ENCODE measurements around the gene PACSIN3.

PACSIN3 gene

DNA sequence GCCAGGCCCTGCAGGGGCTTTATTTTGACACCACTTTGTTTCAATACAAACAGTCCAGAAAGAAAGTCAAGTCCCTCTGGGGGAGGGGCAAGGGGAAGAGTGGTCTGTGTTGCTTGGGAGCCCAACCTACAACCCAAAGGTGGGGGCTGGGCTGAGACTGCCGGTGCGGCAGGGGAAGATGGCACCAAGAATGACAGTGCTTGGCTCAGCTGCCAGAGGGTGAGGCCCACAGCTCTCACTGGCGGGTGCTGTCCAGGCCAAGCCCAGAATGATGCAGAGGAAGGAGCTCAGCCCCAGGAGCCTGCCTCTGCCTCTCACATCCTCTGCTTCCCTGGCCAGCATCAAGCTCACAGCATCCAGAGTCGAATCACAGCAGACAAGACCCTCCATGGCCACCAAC, 21.9 kb downstream of the PACSIN3 start:
- ATAC-seq (replicated peaks; ENCODE audit: extremely low read depth, poor library complexity, severe bottlenecking) (no peak), DNase-seq (ENCODE audit: low spot score in 2 of 2) (no peak)
- H3K36me3 Mint-ChIP-seq (ENCODE audit: insufficient read depth), result peaks cover 33% of the 10 kb centered on the region
- no peaks in the 10 kb centered on the region for H3K27me3 Mint-ChIP-seq
- no peaks in the 10 kb centered on the region for H3K9me3 Mint-ChIP-seq
- H3K4me3 Mint-ChIP-seq, result peak overlapping the region; percentile 23
- no peak overlapping the region for H3K27ac Mint-ChIP-seq (ENCODE audit: low read depth)
- H3K4me1 Mint-ChIP-seq, result peaks cover 9% of the 10 kb centered on the region

DNA sequence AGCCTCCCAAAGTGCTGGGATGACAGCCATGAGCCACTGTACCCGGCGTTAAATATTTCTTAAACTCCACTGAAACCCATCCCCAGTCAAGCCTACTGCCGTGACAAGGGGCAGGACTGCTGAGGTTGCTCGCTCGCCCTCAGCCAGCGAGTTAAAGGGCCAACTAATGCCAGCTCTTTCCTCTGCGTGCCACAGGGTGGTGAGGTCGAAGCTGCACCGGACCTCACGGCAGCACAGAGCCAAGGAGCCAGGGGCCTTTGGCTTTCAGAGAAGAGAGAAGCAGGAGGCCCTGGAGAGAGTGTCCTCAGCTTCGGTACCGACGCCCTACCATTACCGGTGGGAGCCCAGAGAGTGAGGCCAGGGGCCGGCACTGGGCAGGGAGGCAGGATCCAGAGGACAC, 22.3 kb downstream of the PACSIN3 start:
- peak overlapping the region; percentile 23 for H3K4me3 Mint-ChIP-seq
- no peaks in the 10 kb centered on the region for H3K9me3 Mint-ChIP-seq
- no peaks in the 10 kb centered on the region for H3K27me3 Mint-ChIP-seq
- DNase-seq (ENCODE audit: low spot score in 2 of 2) (no peak), ATAC-seq (replicated peaks; ENCODE audit: extremely low read depth, poor library complexity, severe bottlenecking) (no peak)
- peaks cover 30% of the 10 kb centered on the region for H3K36me3 Mint-ChIP-seq (ENCODE audit: insufficient read depth)
- H3K27ac Mint-ChIP-seq (ENCODE audit: low read depth), result no peak overlapping the region
- peaks cover 9% of the 10 kb centered on the region for H3K4me1 Mint-ChIP-seq

DNA sequence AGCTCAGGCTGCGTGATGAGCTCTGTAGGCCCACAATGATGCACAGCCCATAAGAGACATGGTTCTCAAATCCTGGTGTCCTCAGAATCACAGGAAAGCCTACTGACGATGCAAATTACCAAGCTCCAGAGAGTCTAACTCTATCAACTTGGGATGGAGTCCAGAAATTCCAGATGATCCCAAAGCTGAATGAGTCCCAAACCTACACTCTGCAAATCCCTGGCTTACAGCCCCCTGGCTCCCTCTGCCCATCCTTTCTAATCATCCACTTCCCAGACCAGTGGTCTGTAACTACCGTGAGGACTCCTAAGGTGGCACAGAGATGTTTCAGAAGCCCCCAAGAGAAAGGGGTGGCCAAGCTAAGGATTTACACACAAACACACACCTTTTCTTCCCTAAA, 23.0 kb downstream of the PACSIN3 start:
- Mint-ChIP-seq H3K4me1 (peaks cover 9% of the 10 kb centered on the region), H3K4me3 (no peak overlapping the region), H3K36me3 (ENCODE audit: insufficient read depth) (peaks cover 26% of the 10 kb centered on the region), H3K27me3 (no peaks in the 10 kb centered on the region), H3K27ac (ENCODE audit: low read depth) (no peak overlapping the region), H3K9me3 (no peaks in the 10 kb centered on the region)
- ATAC-seq (replicated peaks; ENCODE audit: extremely low read depth, poor library complexity, severe bottlenecking), result no peak
- no peak for DNase-seq (ENCODE audit: low spot score in 2 of 2)

DNA sequence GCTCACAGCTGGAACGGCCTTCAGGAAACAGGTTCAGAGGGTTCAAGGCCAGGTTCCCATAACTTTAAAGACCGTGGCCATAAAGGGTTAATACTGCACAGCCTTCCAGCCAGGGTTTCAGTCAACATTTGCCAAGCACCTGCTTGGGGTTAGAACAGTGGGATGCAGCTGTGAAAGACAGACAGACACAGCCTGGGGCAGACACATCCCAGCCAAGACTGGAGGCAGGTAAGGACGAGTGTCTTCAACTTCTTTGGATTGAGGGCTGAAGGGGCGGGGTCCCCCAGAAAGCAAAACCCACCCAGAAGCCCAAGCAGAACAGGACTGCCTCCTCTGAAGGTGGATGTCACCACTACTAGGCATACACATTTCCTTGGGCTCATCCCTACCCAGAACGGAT, 23.8 kb downstream of the PACSIN3 start:
- no peaks in the 10 kb centered on the region for H3K9me3 Mint-ChIP-seq
- peaks cover 9% of the 10 kb centered on the region for H3K4me1 Mint-ChIP-seq
- no peak overlapping the region for H3K4me3 Mint-ChIP-seq
- H3K27ac Mint-ChIP-seq (ENCODE audit: low read depth), result no peak overlapping the region
- DNase-seq (ENCODE audit: low spot score in 2 of 2), result no peak
- ATAC-seq (replicated peaks; ENCODE audit: extremely low read depth, poor library complexity, severe bottlenecking), result no peak
- no peaks in the 10 kb centered on the region for H3K27me3 Mint-ChIP-seq
- peaks cover 24% of the 10 kb centered on the region for H3K36me3 Mint-ChIP-seq (ENCODE audit: insufficient read depth)

DNA sequence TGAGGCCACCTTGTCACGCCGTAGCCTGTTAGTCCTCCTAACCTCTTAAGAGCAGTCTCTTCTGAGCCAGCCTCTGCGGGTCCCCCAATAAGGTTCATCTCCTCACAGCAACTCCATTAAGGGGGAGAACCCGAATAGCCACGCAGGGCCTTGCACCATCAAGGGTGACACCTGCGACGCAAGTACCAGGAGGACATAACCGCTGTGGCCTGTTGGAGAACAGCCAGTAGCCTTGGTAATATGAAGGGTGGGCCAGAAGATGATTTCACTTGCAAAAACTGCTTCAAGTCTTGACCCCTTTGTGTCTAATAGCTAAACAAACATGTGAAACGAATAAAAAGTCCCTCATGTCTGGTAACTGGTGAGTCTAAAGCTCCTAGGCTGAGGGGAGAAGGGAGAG, 24.3 kb downstream of the PACSIN3 start:
- Mint-ChIP-seq H3K36me3 (ENCODE audit: insufficient read depth) (peaks cover 22% of the 10 kb centered on the region), H3K4me3 (no peak overlapping the region), H3K27me3 (no peaks in the 10 kb centered on the region), H3K9me3 (no peaks in the 10 kb centered on the region), H3K27ac (ENCODE audit: low read depth) (no peak overlapping the region), H3K4me1 (peaks cover 9% of the 10 kb centered on the region)
- ATAC-seq (replicated peaks; ENCODE audit: extremely low read depth, poor library complexity, severe bottlenecking) (no peak), DNase-seq (ENCODE audit: low spot score in 2 of 2) (no peak)

DNA sequence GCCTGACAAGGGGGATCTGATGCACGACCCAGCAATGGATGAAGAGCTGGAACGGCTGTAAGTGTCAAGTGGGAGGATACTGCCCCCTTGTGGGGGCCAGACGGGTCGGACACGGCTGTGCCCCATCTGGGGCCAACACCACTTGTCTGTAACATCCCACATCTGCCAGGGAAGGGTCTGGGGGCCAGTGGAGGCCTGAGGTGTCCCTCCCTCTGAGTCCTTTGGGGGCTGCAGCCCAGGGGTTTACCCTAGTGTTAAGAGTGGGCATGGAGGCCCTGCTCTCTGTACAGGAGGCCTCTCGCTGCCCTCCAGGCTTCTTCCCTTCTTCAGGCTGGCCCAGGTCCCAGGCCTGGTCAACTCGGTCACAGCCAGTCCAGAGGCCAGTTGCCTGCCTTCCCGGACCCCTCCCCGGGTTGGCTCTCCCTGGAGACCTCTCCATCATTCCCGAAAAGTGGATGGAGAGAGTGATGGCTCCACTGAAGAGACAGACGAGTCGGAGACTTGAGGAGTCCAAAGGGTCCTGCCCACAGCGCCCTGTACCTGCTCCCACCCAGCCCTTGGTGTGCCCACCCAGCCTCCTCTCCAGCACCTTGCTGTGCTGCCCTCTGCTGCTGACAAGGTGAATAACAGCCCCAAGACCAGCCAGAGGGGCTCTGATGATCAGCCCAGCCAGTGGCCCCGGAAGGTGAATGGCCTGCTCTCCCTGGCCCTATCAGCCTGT, 24.9 kb downstream of the PACSIN3 start:
- Mint-ChIP-seq H3K4me3 (no peak overlapping the region), H3K4me1 (peaks cover 9% of the 10 kb centered on the region), H3K27me3 (no peaks in the 10 kb centered on the region), H3K27ac (ENCODE audit: low read depth) (no peak overlapping the region), H3K36me3 (ENCODE audit: insufficient read depth) (peaks cover 18% of the 10 kb centered on the region), H3K9me3 (no peaks in the 10 kb centered on the region)
- DNase-seq (ENCODE audit: low spot score in 2 of 2) (peak in 1 of 2 donors; percentile 43), ATAC-seq (replicated peaks; ENCODE audit: extremely low read depth, poor library complexity, severe bottlenecking) (peak; percentile 72)

DNA sequence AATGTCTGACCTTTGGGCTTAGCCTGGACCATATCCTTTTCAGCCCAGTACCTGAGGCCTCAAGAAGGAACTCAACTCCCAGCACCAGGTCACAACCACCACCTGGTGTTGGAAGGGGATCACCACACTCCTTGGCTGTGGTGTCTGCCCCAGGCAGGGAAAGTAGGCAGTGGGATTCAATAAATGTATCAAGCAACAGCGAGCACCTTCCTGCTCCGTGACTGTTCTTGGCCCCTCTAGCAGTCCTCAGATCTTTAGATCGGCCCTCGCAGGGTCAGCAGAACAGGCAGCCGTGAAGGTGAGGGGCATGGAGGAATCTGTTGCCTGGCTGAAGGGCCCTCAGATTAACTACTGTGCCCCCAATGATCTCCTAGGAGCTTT, 25.5 kb downstream of the PACSIN3 start:
- H3K4me1 Mint-ChIP-seq, result peaks cover 14% of the 10 kb centered on the region
- no peaks in the 10 kb centered on the region for H3K9me3 Mint-ChIP-seq
- DNase-seq (ENCODE audit: low spot score in 2 of 2), result no peak
- no peaks in the 10 kb centered on the region for H3K27me3 Mint-ChIP-seq
- ATAC-seq (replicated peaks; ENCODE audit: extremely low read depth, poor library complexity, severe bottlenecking), result peak; percentile 15
- no peak overlapping the region for H3K27ac Mint-ChIP-seq (ENCODE audit: low read depth)
- H3K4me3 Mint-ChIP-seq, result no peak overlapping the region
- H3K36me3 Mint-ChIP-seq (ENCODE audit: insufficient read depth), result peaks cover 12% of the 10 kb centered on the region

DNA sequence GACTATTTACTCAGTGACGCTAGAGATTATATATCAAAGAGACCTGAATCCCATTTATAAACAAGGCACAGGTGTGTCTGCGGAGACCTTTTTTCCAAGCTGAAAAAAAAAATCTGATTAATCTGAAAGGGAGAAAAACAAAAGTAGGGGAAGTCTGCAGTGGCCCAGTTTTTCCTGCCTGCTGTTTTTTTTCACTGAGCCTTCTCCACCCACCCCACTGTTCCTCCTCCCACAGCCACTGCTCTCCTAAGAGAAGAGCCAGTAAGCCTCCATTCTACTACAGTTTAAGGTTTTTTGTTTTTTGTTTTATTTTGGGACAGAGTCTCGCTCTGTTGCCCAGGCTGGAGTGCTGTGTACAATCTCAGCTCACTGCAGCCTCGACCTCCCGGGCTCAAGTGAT, 28.0 kb downstream of the PACSIN3 start:
- ATAC-seq (replicated peaks; ENCODE audit: extremely low read depth, poor library complexity, severe bottlenecking), result no peak
- DNase-seq (ENCODE audit: low spot score in 2 of 2), result no peak
- Mint-ChIP-seq H3K27me3 (no peaks in the 10 kb centered on the region), H3K36me3 (ENCODE audit: insufficient read depth) (peaks cover 10% of the 10 kb centered on the region), H3K4me3 (peak overlapping the region; percentile 29), H3K27ac (ENCODE audit: low read depth) (peak overlapping the region; percentile 59), H3K4me1 (peaks cover 39% of the 10 kb centered on the region), H3K9me3 (no peaks in the 10 kb centered on the region)

DNA sequence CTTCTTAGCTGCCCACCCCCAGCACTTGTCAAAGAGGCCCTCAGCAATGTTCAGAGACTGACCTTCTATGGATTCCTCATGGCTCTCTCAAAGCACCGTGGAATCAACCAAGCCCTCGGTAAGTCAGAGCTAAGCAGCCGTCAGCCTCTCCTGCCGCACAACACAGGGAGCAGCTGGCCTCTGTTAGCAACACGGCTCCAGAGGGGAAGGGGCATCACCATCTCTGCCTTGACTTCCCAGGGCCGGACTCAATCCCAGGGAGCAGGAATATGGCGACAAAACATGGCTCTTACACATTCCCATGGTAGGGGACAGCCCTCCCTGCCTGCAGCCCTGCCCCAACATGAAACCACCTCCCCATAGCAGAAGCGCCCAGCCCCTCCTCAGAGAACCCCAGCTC, 28.4 kb downstream of the PACSIN3 start:
- ATAC-seq (replicated peaks; ENCODE audit: extremely low read depth, poor library complexity, severe bottlenecking) (no peak), DNase-seq (ENCODE audit: low spot score in 2 of 2) (no peak)
- Mint-ChIP-seq H3K27me3 (no peaks in the 10 kb centered on the region), H3K27ac (ENCODE audit: low read depth) (peak overlapping the region; percentile 59), H3K4me3 (no peak overlapping the region), H3K9me3 (no peaks in the 10 kb centered on the region), H3K4me1 (peaks cover 44% of the 10 kb centered on the region), H3K36me3 (ENCODE audit: insufficient read depth) (peaks cover 10% of the 10 kb centered on the region)

DNA sequence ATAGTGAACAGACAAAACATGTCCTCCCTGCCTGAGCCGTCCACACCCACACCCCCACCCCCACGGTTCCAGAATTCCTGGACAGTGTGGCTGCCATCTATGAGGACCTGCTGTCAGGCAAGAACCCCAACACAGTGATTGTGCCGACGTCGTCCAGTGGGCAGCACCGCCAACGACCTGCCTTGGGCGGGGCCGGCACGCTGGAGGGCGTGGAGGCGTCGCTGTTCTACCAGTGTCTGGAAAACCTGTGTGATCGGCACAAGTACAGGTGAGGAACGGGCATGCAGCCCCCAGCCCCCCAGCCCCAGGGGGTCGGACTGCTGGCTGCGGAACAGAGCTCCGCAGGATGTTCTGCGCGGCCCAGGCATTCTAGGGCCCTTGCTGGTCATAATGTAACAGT, 29.3 kb downstream of the PACSIN3 start:
- no peak overlapping the region for H3K27ac Mint-ChIP-seq (ENCODE audit: low read depth)

DNA sequence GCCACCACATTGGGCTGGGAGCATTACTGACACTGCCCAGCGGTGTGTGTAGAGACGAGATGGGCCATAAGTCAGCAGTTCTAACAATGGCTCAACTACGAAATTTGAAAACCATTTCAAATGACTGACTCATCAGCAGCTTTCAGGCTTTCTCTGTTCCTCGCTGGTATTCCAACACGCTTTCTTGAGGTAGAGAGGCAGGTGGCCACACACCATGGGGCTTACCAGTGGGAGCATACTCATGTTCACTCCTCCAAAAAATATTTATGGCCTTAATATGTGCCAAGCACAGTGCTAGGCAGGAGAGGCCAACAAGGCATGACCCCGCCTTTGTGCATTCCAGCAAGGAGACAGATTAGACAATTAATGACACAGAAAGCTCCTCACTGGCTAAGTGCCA, 29.9 kb downstream of the PACSIN3 start:
- Mint-ChIP-seq H3K27me3 (no peaks in the 10 kb centered on the region), H3K27ac (ENCODE audit: low read depth) (peak overlapping the region; percentile 93), H3K4me3 (no peak overlapping the region), H3K36me3 (ENCODE audit: insufficient read depth) (peaks cover 4% of the 10 kb centered on the region), H3K4me1 (peaks cover 37% of the 10 kb centered on the region), H3K9me3 (no peaks in the 10 kb centered on the region)
- no peak for DNase-seq (ENCODE audit: low spot score in 2 of 2)
- no peak for ATAC-seq (replicated peaks; ENCODE audit: extremely low read depth, poor library complexity, severe bottlenecking)

More for the DNA sequence above, 29.3 kb downstream of the PACSIN3 start:
- DNase-seq (ENCODE audit: low spot score in 2 of 2), result no peak
- H3K4me3 Mint-ChIP-seq, result no peak overlapping the region
- no peaks in the 10 kb centered on the region for H3K27me3 Mint-ChIP-seq
- peaks cover 43% of the 10 kb centered on the region for H3K4me1 Mint-ChIP-seq
- no peaks in the 10 kb centered on the region for H3K9me3 Mint-ChIP-seq
- peaks cover 9% of the 10 kb centered on the region for H3K36me3 Mint-ChIP-seq (ENCODE audit: insufficient read depth)
- ATAC-seq (replicated peaks; ENCODE audit: extremely low read depth, poor library complexity, severe bottlenecking), result no peak

DNA sequence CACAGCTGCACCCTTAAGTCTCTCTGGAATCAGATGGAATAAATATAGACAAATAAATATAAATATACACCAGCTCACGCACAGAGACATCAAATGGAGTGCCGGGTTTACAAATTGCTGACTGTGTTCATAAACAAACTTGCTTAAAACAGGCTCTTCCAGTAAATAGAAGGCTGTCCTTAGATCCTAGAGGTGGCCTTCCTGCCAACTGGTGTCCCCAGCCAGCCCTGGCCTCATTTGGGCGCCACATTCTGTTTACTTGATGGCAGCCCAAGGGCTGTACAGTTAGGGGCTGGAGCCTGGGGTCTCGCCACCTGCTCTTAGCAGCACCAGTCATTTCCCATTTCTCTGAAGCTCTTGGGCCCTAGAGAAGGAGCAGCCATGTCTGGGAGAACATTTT, 30.4 kb downstream of the PACSIN3 start:
- no peaks in the 10 kb centered on the region for H3K27me3 Mint-ChIP-seq
- H3K4me1 Mint-ChIP-seq, result peaks cover 36% of the 10 kb centered on the region
- no peaks in the 10 kb centered on the region for H3K9me3 Mint-ChIP-seq
- peaks cover 4% of the 10 kb centered on the region for H3K36me3 Mint-ChIP-seq (ENCODE audit: insufficient read depth)
- ATAC-seq (replicated peaks; ENCODE audit: extremely low read depth, poor library complexity, severe bottlenecking) (no peak), DNase-seq (ENCODE audit: low spot score in 2 of 2) (no peak)
- peak overlapping the region; percentile 93 for H3K27ac Mint-ChIP-seq (ENCODE audit: low read depth)
- peak overlapping the region; percentile 76 for H3K4me3 Mint-ChIP-seq

DNA sequence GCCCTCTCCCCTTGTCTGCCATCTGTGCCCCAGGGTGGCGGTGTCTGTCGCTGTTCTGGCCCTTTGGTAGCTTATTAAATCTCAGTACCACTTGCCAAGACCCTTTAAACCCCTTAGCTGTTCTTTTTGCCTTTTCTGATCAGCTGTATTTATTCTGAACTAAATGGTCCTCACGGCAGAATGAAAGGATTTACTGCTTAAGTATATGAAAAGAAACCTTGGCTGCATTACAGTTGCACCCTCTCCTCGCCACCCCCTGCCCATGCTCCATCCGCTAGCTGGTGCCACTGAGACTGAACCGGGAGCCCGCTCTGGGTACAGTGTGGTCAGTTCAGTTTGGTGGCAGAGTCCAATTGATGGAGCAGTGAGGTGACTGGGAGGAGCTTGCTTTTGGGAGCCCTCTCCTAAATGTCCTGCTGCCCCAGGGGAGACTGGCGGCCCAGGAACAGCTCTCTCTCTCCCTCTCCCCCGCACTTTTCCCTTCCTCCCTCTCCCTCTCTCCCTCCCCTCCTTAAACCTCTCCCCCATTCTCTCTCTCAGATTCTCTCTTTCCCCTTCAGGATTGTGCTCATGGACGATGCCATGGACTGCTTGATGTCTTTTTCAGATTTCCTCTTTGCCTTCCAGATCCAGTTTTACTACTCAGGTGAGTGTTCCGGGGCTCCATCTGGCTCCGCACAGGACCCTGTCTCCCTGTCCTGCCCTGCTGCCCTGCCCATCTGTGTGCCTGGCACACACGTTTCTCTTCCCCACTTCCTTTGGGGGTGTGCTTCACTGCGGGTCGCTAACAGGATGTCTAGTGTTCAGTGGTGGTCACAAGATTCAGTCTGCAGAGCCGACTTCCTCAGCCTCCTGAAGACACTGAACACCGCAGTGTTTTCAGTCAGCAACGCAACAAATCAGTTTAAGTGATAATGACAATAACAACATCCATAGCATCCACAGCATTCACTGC, 31.3 kb downstream of the PACSIN3 start:
- peak overlapping the region; percentile 93 for H3K27ac Mint-ChIP-seq (ENCODE audit: low read depth)
- no peaks in the 10 kb centered on the region for H3K9me3 Mint-ChIP-seq
- peaks cover 8% of the 10 kb centered on the region for H3K36me3 Mint-ChIP-seq (ENCODE audit: insufficient read depth)
- ATAC-seq (replicated peaks; ENCODE audit: extremely low read depth, poor library complexity, severe bottlenecking) (peak; percentile 95), DNase-seq (ENCODE audit: low spot score in 2 of 2) (peak in 1 of 2 donors; percentile 31)
- H3K4me1 Mint-ChIP-seq, result peaks cover 36% of the 10 kb centered on the region
- no peaks in the 10 kb centered on the region for H3K27me3 Mint-ChIP-seq
- peak overlapping the region; percentile 76 for H3K4me3 Mint-ChIP-seq

Measured in central memory CD8-positive, alpha-beta T cell (primary cell).